ENCODE results near the gene LRRC3.

The LRRC3 gene

GRCh38 chr21:44438531-44439210, 16.6 kb upstream of the LRRC3 start:
- H3K36me3 ChIP-seq (ENCODE audit: control insufficient read depth, insufficient read depth, low read length): no peaks in the 10 kb centered on the region
- H3K9me3 ChIP-seq (ENCODE audit: control insufficient read depth, low read length): no peaks in the 10 kb centered on the region

GRCh38 chr21:44439211-44439600, 16.1 kb upstream of the LRRC3 start:
- H3K79me2 ChIP-seq: no peaks in the 10 kb centered on the region
- no peaks in the 10 kb centered on the region for H3K27me3 ChIP-seq (ENCODE audit: control insufficient read depth, insufficient read depth, low read length)
- H3K36me3 ChIP-seq (ENCODE audit: control insufficient read depth, insufficient read depth, low read length): no peaks in the 10 kb centered on the region
- H3K4me1 ChIP-seq: no peaks in the 10 kb centered on the region
- H3K9ac ChIP-seq: no peak overlapping the region
- TF ChIP-seq, protein P1, sequence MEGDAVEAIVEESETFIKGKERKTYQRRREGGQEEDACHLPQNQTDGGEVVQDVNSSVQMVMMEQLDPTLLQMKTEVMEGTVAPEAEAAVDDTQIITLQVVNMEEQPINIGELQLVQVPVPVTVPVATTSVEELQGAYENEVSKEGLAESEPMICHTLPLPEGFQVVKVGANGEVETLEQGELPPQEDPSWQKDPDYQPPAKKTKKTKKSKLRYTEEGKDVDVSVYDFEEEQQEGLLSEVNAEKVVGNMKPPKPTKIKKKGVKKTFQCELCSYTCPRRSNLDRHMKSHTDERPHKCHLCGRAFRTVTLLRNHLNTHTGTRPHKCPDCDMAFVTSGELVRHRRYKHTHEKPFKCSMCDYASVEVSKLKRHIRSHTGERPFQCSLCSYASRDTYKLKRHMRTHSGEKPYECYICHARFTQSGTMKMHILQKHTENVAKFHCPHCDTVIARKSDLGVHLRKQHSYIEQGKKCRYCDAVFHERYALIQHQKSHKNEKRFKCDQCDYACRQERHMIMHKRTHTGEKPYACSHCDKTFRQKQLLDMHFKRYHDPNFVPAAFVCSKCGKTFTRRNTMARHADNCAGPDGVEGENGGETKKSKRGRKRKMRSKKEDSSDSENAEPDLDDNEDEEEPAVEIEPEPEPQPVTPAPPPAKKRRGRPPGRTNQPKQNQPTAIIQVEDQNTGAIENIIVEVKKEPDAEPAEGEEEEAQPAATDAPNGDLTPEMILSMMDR (IDR thresholded peaks at IDR 0.05): no peak
- no peak overlapping the region for H3K4me3 ChIP-seq (ENCODE audit: low read depth, low read length)
- H3K4me2 ChIP-seq (ENCODE audit: low read length): no peak overlapping the region
- H3K9me3 ChIP-seq (ENCODE audit: control insufficient read depth, low read length): no peaks in the 10 kb centered on the region
- no peak overlapping the region for H2AFZ ChIP-seq
- H3K27ac ChIP-seq: no peak overlapping the region

More at GRCh38 chr21:44438531-44439210, 16.6 kb upstream of the LRRC3 start:
- no peaks in the 10 kb centered on the region for H3K4me1 ChIP-seq
- H2AFZ ChIP-seq: no peak overlapping the region
- H3K4me2 ChIP-seq (ENCODE audit: low read length): no peak overlapping the region
- H3K27me3 ChIP-seq (ENCODE audit: control insufficient read depth, insufficient read depth, low read length): no peaks in the 10 kb centered on the region
- H3K79me2 ChIP-seq: no peaks in the 10 kb centered on the region
- TF ChIP-seq, protein P1 (IDR thresholded peaks at IDR 0.05): no peak
- H3K4me3 ChIP-seq (ENCODE audit: low read depth, low read length): no peak overlapping the region
- no peak overlapping the region for H3K9ac ChIP-seq
- H3K27ac ChIP-seq: no peak overlapping the region

- no peak overlapping the region for H2AFZ ChIP-seq
- no peak overlapping the region for H3K4me3 ChIP-seq (ENCODE audit: low read depth, low read length)
- no peak overlapping the region for H3K4me2 ChIP-seq (ENCODE audit: low read length)
- no peak overlapping the region for H3K27ac ChIP-seq
- no peaks in the 10 kb centered on the region for H3K4me1 ChIP-seq
- TF ChIP-seq, protein P1 (IDR thresholded peaks at IDR 0.05): no peak
- H3K9me3 ChIP-seq (ENCODE audit: control insufficient read depth, low read length): no peaks in the 10 kb centered on the region
- no peaks in the 10 kb centered on the region for H3K79me2 ChIP-seq
- no peaks in the 10 kb centered on the region for H3K27me3 ChIP-seq (ENCODE audit: control insufficient read depth, insufficient read depth, low read length)
- H3K9ac ChIP-seq: no peak overlapping the region
- H3K36me3 ChIP-seq (ENCODE audit: control insufficient read depth, insufficient read depth, low read length): no peaks in the 10 kb centered on the region
Observed at GRCh38 chr21:44440241-44441040, 14.9 kb upstream of the LRRC3 start.

DNA sequence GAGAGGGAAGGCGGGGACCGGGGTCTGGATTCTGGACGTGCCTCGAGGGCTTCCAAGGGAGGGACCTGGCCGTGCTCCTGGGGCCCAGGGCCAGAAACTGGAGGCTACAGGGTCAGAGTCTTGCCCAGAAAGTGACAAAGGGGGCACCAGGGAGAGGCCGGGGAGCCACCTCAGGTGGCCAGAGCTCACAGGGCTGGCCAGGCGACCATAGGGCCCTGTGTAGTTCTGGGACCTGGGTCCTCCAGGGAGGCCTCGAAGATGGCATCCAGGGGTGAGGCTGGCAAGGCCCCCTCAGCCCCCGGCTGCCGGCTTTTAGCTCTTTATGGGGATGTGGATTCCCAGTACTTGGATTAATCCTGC, 14.3 kb upstream of the LRRC3 start:
- Histone ChIP-seq H3K9ac (no peak overlapping the region), H3K27me3 (ENCODE audit: control insufficient read depth, insufficient read depth, low read length) (no peaks in the 10 kb centered on the region), H3K4me2 (ENCODE audit: low read length) (no peak overlapping the region), H2AFZ (no peak overlapping the region), H3K36me3 (ENCODE audit: control insufficient read depth, insufficient read depth, low read length) (no peaks in the 10 kb centered on the region), H3K9me3 (ENCODE audit: control insufficient read depth, low read length) (no peaks in the 10 kb centered on the region), H3K4me1 (no peaks in the 10 kb centered on the region), H3K27ac (no peak overlapping the region), H3K79me2 (no peaks in the 10 kb centered on the region), H3K4me3 (ENCODE audit: low read depth, low read length) (no peak overlapping the region)
- TF ChIP-seq, protein P1 (IDR thresholded peaks at IDR 0.05): no peak

Measured in parathyroid adenoma (tissue), 2 donors.